GM23338 (cell line): ENCODE results near the gene MAFF. TPM values are rescaled to one million over a fixed set of nuclear protein-coding genes. Genes with fewer than 3 reads are reported as not detected.

Source experiments
- ATAC-seq: fragments of 200-7000 bp; cut with Tn5 transposase; 3 replicates; pipeline ENCODE4 v1.9.1; 2020
- DNase-seq: peaks from one replicate; pipeline ENCODE4 v3.0.0-alpha.2; 2015; ENCODE audit warnings: low spot score
- H2AFZ ChIP-seq: fragments of 200-600 bp; sonication (generic); 2 replicates; pipeline ENCODE4 v1.8.0; 2016; ENCODE audit warnings: antibody characterized with exemption, mild to moderate bottlenecking, moderate library complexity
- H3F3A ChIP-seq: fragments of 200-600 bp; sonication (generic); replicated peaks from 2 replicates; pipeline ENCODE4 v1.8.0; 2017; ENCODE audit warnings: antibody characterized with exemption, mixed run types, low read depth
- H3K27ac ChIP-seq: fragments of 200-600 bp; sonication (generic); 2 replicates; pipeline ENCODE4 v1.6.1; 2016; ENCODE audit warnings: low read depth
- H3K27me3 ChIP-seq: fragments of 200-600 bp; sonication (generic); 2 replicates; pipeline ENCODE4 v1.8.0; 2016; ENCODE audit warnings: mild to moderate bottlenecking, mixed run types, moderate library complexity; ENCODE audit not compliant: insufficient read depth
- H3K36me3 ChIP-seq: fragments of 200-600 bp; sonication (generic); 2 replicates; pipeline ENCODE4 v1.8.0; 2016; ENCODE audit warnings: mild to moderate bottlenecking; ENCODE audit not compliant: insufficient read depth
- H3K4me1 ChIP-seq: fragments of 200-600 bp; sonication (generic); 2 replicates; pipeline ENCODE4 v1.8.0; 2016; ENCODE audit warnings: mild to moderate bottlenecking, moderate library complexity; ENCODE audit not compliant: insufficient read depth
- H3K4me2 ChIP-seq: fragments of 200-600 bp; sonication (generic); 2 replicates; pipeline ENCODE4 v1.7.1; 2017; ENCODE audit warnings: mixed run types
- H3K4me3 ChIP-seq: fragments of 200-600 bp; sonication (generic); 2 replicates; pipeline ENCODE4 v1.6.1; 2016; ENCODE audit warnings: mixed run types
- H3K79me2 ChIP-seq: fragments of 200-600 bp; sonication (generic); replicated peaks from 2 replicates; pipeline ENCODE4 v1.8.0; 2017; ENCODE audit warnings: mild to moderate bottlenecking; ENCODE audit not compliant: insufficient read depth
- H3K9me2 ChIP-seq: fragments of 200-600 bp; sonication (generic); 2 replicates; pipeline ENCODE4 v1.8.0; 2017; ENCODE audit not compliant: insufficient read depth
- H4K20me1 ChIP-seq: fragments of 200-600 bp; sonication (generic); replicated peaks from 2 replicates; pipeline ENCODE4 v1.8.0; 2017; ENCODE audit warnings: mild to moderate bottlenecking; ENCODE audit not compliant: insufficient read depth
- H3K27ac Mint-ChIP-seq: 2 replicates; pipeline ENCODE4 v1.8.0; 2020; ENCODE audit warnings: inconsistent platforms, mild to moderate bottlenecking, moderate library complexity, mixed read lengths
- H3K27me3 Mint-ChIP-seq: 3 replicates; pipeline ENCODE4 v1.8.0; 2022; ENCODE audit warnings: low read depth, mild to moderate bottlenecking, moderate library complexity, mixed read lengths, inconsistent platforms; ENCODE audit not compliant: insufficient read depth, poor library complexity
- H3K36me3 Mint-ChIP-seq: 3 replicates; pipeline ENCODE4 v1.8.0; 2021; ENCODE audit warnings: low read depth, mild to moderate bottlenecking, inconsistent platforms, moderate library complexity, mixed read lengths
- H3K4me1 Mint-ChIP-seq: 3 replicates; pipeline ENCODE4 v1.8.0; 2020; ENCODE audit warnings: mild to moderate bottlenecking, inconsistent platforms, mixed read lengths
- H3K4me3 Mint-ChIP-seq: 3 replicates; pipeline ENCODE4 v1.8.0; 2021; ENCODE audit warnings: moderate library complexity, mild to moderate bottlenecking, inconsistent platforms, mixed read lengths
- H3K9me3 Mint-ChIP-seq: 3 replicates; pipeline ENCODE4 v1.8.0; 2020; ENCODE audit warnings: moderate library complexity, mild to moderate bottlenecking, inconsistent platforms, mixed read lengths
- CREB1 ChIP-seq: fragments of 250-450 bp; sonication (Bioruptor Pico); IDR thresholded peaks from 2 replicates; pipeline ENCODE4 v1.5.0; 2020; ENCODE audit warnings: low read depth, mild to moderate bottlenecking, moderate library complexity
- EZH2 ChIP-seq: fragments of 200-600 bp; sonication (generic); IDR thresholded peaks from one replicate; pipeline ENCODE4 v1.8.0; 2017; ENCODE audit warnings: antibody characterized with exemption, mild to moderate bottlenecking, low read depth; ENCODE audit not compliant: unreplicated experiment
- EZH2phosphoT487 ChIP-seq: fragments of 200-600 bp; sonication (generic); IDR thresholded peaks from one replicate; pipeline ENCODE4 v1.8.1; 2018; ENCODE audit warnings: antibody characterized with exemption; ENCODE audit not compliant: unreplicated experiment
- JUNB ChIP-seq: IDR thresholded peaks from one replicate; pipeline ENCODE4 v1.6.1; 2016; ENCODE audit warnings: antibody characterized with exemption; ENCODE audit not compliant: unreplicated experiment
- NANOG ChIP-seq: IDR thresholded peaks from 2 replicates; pipeline ENCODE4 v1.6.1; 2016; ENCODE audit warnings: antibody characterized with exemption, borderline replicate concordance
- POLR2AphosphoS5 ChIP-seq: IDR thresholded peaks from 2 replicates; pipeline ENCODE4 v1.6.1; 2016; ENCODE audit warnings: antibody characterized with exemption, low read depth
- STAT1 ChIP-seq: IDR thresholded peaks from one replicate; pipeline ENCODE4 v1.6.1; 2016; ENCODE audit warnings: antibody characterized with exemption; ENCODE audit not compliant: unreplicated experiment
- ZNF114 ChIP-seq: fragments of 250-450 bp; sonication (Bioruptor Pico); IDR thresholded peaks from 2 replicates; pipeline ENCODE4 v1.5.0; 2020; ENCODE audit warnings: mild to moderate bottlenecking, moderate library complexity
- ZNF331 ChIP-seq: fragments of 250-450 bp; sonication (Bioruptor Pico); IDR thresholded peaks from 2 replicates; pipeline ENCODE4 v1.5.0; 2020; ENCODE audit warnings: low read depth, mild to moderate bottlenecking, moderate library complexity
- polyA plus RNA-seq: library from polyadenylated mRNA; unstranded; fragments of >200 nt; fragmentation: Nextera tagmentation; extraction: Ambion mirVana; gene quantifications from 2 replicates; pipeline ENCODE4 v1.2.1, GENCODE V29; 2016
- total RNA-seq: library from RNA; depleted of rRNA; stranded (reverse); fragments of >200 nt; shearing (Covaris generic); gene quantifications from 2 replicates; pipeline ENCODE4 v1.2.3, GENCODE V29; 2014
- TF ChIP-seq, protein P1 (sequence below): fragments of 250-450 bp; sonication (Bioruptor Pico); IDR thresholded peaks from 2 replicates; pipeline ENCODE4 v1.5.0; 2020; ENCODE audit warnings: mild to moderate bottlenecking, moderate library complexity
- TF ChIP-seq, protein P2 (sequence below): IDR thresholded peaks from 2 replicates; pipeline ENCODE4 v1.6.1; 2016; ENCODE audit warnings: antibody characterized with exemption
- TF ChIP-seq, protein P3 (sequence below), 2 experiments: fragments of 200-600 bp in 1 of 2; sonication (generic) in 1 of 2; conservative IDR thresholded peaks; 2 replicates each; pipeline versions ENCODE4 v1.5.1 to v1.6.1; 2016 to 2017; ENCODE audit warnings: antibody characterized with exemption in 2 of 2, low read depth in 2 of 2, mild to moderate bottlenecking in 2 of 2, moderate library complexity in 1 of 2
- TF ChIP-seq, protein P4 (sequence below): IDR thresholded peaks from one replicate; pipeline ENCODE4 v1.6.1; 2018; ENCODE audit warnings: antibody characterized with exemption; ENCODE audit not compliant: unreplicated experiment

Gene MAFF
- total and polyA plus RNA-seq, 2 experiments from 2014 or later: 2.2 to 8.9 TPM

DNA sequence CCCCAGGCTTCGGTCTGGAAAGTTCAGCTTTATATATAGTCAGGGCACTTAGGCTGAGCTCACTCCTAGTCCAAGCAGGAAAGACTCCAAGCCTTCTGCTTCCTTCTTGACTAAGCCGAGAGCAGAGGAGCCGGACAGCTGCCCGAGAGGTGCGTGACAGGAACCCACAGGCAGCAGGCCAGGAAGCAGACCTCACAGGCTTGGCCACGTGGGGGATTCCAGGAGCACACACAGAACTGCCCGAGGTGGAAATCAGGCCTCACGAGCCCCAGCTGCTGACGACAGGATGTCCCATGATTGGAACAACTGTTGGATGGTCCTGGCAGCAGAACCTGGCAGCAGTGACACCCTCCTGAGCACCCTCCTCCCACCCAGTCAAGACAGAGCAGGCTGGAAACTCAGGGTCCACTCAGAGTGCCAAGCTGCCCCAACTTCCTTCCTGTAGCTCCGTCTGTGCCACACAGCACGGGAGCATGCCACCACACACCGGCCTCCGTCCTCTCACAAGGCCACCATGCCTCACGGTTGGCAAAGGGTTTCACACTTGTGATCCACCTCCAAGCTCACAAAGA lies 25.5 kb upstream of the MAFF start:
- no peak overlapping the region for H3K4me3 Mint-ChIP-seq
- peaks cover 20% of the 10 kb centered on the region for H3K27me3 Mint-ChIP-seq
- TF ChIP-seq NANOG (no peak), STAT1 (no peak), ZNF114 (no peak), CREB1 (CRISPR knock-in tag) (no peak), POLR2AphosphoS5 (no peak), ZNF331 (CRISPR knock-in tag) (no peak), EZH2phosphoT487 (no peak), EZH2 (no peak), JUNB (no peak)
- TF ChIP-seq, protein P1, sequence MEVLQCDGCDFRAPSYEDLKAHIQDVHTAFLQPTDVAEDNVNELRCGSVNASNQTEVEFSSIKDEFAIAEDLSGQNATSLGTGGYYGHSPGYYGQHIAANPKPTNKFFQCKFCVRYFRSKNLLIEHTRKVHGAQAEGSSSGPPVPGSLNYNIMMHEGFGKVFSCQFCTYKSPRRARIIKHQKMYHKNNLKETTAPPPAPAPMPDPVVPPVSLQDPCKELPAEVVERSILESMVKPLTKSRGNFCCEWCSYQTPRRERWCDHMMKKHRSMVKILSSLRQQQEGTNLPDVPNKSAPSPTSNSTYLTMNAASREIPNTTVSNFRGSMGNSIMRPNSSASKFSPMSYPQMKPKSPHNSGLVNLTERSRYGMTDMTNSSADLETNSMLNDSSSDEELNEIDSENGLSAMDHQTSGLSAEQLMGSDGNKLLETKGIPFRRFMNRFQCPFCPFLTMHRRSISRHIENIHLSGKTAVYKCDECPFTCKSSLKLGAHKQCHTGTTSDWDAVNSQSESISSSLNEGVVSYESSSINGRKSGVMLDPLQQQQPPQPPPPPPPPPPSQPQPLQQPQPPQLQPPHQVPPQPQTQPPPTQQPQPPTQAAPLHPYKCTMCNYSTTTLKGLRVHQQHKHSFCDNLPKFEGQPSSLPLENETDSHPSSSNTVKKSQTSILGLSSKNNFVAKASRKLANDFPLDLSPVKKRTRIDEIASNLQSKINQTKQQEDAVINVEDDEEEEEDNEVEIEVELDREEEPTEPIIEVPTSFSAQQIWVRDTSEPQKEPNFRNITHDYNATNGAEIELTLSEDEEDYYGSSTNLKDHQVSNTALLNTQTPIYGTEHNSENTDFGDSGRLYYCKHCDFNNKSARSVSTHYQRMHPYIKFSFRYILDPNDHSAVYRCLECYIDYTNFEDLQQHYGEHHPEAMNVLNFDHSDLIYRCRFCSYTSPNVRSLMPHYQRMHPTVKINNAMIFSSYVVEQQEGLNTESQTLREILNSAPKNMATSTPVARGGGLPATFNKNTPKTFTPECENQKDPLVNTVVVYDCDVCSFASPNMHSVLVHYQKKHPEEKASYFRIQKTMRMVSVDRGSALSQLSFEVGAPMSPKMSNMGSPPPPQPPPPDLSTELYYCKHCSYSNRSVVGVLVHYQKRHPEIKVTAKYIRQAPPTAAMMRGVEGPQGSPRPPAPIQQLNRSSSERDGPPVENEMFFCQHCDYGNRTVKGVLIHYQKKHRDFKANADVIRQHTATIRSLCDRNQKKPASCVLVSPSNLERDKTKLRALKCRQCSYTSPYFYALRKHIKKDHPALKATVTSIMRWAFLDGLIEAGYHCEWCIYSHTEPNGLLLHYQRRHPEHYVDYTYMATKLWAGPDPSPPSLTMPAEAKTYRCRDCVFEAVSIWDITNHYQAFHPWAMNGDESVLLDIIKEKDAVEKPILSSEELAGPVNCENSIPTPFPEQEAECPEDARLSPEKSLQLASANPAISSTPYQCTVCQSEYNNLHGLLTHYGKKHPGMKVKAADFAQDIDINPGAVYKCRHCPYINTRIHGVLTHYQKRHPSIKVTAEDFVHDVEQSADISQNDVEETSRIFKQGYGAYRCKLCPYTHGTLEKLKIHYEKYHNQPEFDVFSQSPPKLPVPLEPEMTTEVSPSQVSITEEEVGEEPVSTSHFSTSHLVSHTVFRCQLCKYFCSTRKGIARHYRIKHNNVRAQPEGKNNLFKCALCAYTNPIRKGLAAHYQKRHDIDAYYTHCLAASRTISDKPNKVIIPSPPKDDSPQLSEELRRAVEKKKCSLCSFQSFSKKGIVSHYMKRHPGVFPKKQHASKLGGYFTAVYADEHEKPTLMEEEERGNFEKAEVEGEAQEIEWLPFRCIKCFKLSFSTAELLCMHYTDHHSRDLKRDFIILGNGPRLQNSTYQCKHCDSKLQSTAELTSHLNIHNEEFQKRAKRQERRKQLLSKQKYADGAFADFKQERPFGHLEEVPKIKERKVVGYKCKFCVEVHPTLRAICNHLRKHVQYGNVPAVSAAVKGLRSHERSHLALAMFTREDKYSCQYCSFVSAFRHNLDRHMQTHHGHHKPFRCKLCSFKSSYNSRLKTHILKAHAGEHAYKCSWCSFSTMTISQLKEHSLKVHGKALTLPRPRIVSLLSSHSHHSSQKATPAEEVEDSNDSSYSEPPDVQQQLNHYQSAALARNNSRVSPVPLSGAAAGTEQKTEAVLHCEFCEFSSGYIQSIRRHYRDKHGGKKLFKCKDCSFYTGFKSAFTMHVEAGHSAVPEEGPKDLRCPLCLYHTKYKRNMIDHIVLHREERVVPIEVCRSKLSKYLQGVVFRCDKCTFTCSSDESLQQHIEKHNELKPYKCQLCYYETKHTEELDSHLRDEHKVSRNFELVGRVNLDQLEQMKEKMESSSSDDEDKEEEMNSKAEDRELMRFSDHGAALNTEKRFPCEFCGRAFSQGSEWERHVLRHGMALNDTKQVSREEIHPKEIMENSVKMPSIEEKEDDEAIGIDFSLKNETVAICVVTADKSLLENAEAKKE (CRISPR knock-in tag): no peak
- TF ChIP-seq, protein P2, sequence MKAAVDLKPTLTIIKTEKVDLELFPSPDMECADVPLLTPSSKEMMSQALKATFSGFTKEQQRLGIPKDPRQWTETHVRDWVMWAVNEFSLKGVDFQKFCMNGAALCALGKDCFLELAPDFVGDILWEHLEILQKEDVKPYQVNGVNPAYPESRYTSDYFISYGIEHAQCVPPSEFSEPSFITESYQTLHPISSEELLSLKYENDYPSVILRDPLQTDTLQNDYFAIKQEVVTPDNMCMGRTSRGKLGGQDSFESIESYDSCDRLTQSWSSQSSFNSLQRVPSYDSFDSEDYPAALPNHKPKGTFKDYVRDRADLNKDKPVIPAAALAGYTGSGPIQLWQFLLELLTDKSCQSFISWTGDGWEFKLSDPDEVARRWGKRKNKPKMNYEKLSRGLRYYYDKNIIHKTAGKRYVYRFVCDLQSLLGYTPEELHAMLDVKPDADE: no peak
- TF ChIP-seq, protein P3, sequence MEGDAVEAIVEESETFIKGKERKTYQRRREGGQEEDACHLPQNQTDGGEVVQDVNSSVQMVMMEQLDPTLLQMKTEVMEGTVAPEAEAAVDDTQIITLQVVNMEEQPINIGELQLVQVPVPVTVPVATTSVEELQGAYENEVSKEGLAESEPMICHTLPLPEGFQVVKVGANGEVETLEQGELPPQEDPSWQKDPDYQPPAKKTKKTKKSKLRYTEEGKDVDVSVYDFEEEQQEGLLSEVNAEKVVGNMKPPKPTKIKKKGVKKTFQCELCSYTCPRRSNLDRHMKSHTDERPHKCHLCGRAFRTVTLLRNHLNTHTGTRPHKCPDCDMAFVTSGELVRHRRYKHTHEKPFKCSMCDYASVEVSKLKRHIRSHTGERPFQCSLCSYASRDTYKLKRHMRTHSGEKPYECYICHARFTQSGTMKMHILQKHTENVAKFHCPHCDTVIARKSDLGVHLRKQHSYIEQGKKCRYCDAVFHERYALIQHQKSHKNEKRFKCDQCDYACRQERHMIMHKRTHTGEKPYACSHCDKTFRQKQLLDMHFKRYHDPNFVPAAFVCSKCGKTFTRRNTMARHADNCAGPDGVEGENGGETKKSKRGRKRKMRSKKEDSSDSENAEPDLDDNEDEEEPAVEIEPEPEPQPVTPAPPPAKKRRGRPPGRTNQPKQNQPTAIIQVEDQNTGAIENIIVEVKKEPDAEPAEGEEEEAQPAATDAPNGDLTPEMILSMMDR (conservative IDR thresholded peaks at IDR 0.05; ENCODE audit: low read depth in 2 of 2): no peak
- TF ChIP-seq, protein P4, sequence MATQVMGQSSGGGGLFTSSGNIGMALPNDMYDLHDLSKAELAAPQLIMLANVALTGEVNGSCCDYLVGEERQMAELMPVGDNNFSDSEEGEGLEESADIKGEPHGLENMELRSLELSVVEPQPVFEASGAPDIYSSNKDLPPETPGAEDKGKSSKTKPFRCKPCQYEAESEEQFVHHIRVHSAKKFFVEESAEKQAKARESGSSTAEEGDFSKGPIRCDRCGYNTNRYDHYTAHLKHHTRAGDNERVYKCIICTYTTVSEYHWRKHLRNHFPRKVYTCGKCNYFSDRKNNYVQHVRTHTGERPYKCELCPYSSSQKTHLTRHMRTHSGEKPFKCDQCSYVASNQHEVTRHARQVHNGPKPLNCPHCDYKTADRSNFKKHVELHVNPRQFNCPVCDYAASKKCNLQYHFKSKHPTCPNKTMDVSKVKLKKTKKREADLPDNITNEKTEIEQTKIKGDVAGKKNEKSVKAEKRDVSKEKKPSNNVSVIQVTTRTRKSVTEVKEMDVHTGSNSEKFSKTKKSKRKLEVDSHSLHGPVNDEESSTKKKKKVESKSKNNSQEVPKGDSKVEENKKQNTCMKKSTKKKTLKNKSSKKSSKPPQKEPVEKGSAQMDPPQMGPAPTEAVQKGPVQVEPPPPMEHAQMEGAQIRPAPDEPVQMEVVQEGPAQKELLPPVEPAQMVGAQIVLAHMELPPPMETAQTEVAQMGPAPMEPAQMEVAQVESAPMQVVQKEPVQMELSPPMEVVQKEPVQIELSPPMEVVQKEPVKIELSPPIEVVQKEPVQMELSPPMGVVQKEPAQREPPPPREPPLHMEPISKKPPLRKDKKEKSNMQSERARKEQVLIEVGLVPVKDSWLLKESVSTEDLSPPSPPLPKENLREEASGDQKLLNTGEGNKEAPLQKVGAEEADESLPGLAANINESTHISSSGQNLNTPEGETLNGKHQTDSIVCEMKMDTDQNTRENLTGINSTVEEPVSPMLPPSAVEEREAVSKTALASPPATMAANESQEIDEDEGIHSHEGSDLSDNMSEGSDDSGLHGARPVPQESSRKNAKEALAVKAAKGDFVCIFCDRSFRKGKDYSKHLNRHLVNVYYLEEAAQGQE: no peak
- DNase-seq (no peak), ATAC-seq (no peak)
- H3K9me3 Mint-ChIP-seq: no peaks in the 10 kb centered on the region
- Histone ChIP-seq H2AFZ (no peak overlapping the region), H3K79me2 (no peaks in the 10 kb centered on the region), H4K20me1 (no peaks in the 10 kb centered on the region), H3K27me3 (no peaks in the 10 kb centered on the region), H3K27ac (no peak overlapping the region), H3K4me1 (peaks cover 14% of the 10 kb centered on the region), H3K9me2 (no peaks in the 10 kb centered on the region), H3K4me3 (no peak overlapping the region), H3K4me2 (no peak overlapping the region), H3F3A (peaks cover 5% of the 10 kb centered on the region; the same call in 1 of the 2 replicates), H3K36me3 (no peaks in the 10 kb centered on the region)
- H3K4me1 Mint-ChIP-seq: peaks cover 33% of the 10 kb centered on the region
- no peak overlapping the region for H3K27ac Mint-ChIP-seq
- peaks cover 5% of the 10 kb centered on the region; the same call in 2 of the 3 replicates for H3K36me3 Mint-ChIP-seq
